Fibroblast of lung (primary cell): ENCODE data around the gene SULT6B1.

Experiments used
- CTCF ChIP-seq, 2 donors: IDR thresholded peaks in 1 of 2; conservative IDR thresholded peaks in 1 of 2; 1 replicate in 1 of 2; 2 replicates in 1 of 2; pipeline ENCODE4 v1.5.1; 2011 to 2012; ENCODE audit warnings: low read length in 2 of 2, control low read depth in 1 of 2, inconsistent platforms in 1 of 2, low read depth in 1 of 2, mild to moderate bottlenecking in 1 of 2
- EZH2 ChIP-seq: IDR thresholded peaks from 2 replicates; pipeline ENCODE4 v1.5.1; 2012; ENCODE audit warnings: low read length, control low read depth, mild to moderate bottlenecking; ENCODE audit errors: missing control alignments

GRCh38 chr2:37146062-37146461, 42.4 kb downstream of the SULT6B1 start:
- no peak for TF ChIP-seq CTCF (conservative IDR thresholded peaks at IDR 0.05 in 1 of 2, IDR thresholded peaks at IDR 0.05 in 1 of 2; ENCODE audit: low read depth in 1 of 2, low read length in 2 of 2)
- no peak for TF ChIP-seq EZH2
